SK-N-SH (cell line): ENCODE measurements around the gene MYLIP.

Experiments used
- CHD2 ChIP-seq: fragments of 150-350 bp; IDR thresholded peaks from 2 replicates; pipeline ENCODE4 v1.6.1; 2018; ENCODE audit warnings: low read length; ENCODE audit not compliant: partially characterized antibody
- CTCF ChIP-seq: fragments of 200-600 bp; sonication (generic); IDR thresholded peaks from 2 replicates; pipeline ENCODE4 v1.6.1; 2017; ENCODE audit warnings: antibody characterized with exemption, mild to moderate bottlenecking, moderate library complexity
- FOXJ3 ChIP-seq: sonication (generic); formaldehyde crosslinking; IDR thresholded peaks from 2 replicates; pipeline ENCODE4 v1.5.1; 2020; ENCODE audit warnings: mild to moderate bottlenecking, missing genetic modification reagents
- POLR2AphosphoS5 ChIP-seq: IDR thresholded peaks from 2 replicates; pipeline ENCODE4 v1.6.1; 2012; ENCODE audit warnings: low read depth, low read length
- RCOR1 ChIP-seq: fragments of 150-350 bp; IDR thresholded peaks from 2 replicates; pipeline ENCODE4 v1.6.1; 2017; ENCODE audit warnings: antibody characterized with exemption, low read length
- TF ChIP-seq, protein P1 (sequence below): IDR thresholded peaks from 2 replicates; pipeline ENCODE4 v1.6.1; 2012; ENCODE audit warnings: mild to moderate bottlenecking, low read depth, low read length, moderate library complexity
- TF ChIP-seq, protein P2 (sequence below): IDR thresholded peaks from 2 replicates; pipeline ENCODE4 v1.4.0; 2012; ENCODE audit warnings: low read depth, borderline replicate concordance

DNA sequence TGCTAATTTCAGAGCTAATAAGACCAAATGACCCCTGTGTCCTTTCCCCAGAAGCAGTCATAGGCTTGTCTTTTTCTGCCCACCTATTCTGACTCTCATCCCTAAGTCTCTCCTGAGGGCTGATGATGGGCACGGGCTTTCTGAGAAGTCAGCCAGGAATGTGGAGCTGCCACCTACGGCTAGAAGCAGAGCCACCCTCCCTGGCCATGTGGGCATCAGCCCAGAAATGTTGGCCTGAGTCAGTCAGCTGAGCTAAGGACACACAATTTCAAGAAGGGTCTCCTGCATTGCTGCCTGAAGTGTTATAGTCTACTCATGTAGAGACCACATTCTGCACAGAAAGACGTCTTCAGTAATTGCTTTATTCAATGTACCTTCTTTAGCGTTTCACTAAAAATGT, 17.1 kb downstream of the MYLIP start:
- TF ChIP-seq, protein P1, sequence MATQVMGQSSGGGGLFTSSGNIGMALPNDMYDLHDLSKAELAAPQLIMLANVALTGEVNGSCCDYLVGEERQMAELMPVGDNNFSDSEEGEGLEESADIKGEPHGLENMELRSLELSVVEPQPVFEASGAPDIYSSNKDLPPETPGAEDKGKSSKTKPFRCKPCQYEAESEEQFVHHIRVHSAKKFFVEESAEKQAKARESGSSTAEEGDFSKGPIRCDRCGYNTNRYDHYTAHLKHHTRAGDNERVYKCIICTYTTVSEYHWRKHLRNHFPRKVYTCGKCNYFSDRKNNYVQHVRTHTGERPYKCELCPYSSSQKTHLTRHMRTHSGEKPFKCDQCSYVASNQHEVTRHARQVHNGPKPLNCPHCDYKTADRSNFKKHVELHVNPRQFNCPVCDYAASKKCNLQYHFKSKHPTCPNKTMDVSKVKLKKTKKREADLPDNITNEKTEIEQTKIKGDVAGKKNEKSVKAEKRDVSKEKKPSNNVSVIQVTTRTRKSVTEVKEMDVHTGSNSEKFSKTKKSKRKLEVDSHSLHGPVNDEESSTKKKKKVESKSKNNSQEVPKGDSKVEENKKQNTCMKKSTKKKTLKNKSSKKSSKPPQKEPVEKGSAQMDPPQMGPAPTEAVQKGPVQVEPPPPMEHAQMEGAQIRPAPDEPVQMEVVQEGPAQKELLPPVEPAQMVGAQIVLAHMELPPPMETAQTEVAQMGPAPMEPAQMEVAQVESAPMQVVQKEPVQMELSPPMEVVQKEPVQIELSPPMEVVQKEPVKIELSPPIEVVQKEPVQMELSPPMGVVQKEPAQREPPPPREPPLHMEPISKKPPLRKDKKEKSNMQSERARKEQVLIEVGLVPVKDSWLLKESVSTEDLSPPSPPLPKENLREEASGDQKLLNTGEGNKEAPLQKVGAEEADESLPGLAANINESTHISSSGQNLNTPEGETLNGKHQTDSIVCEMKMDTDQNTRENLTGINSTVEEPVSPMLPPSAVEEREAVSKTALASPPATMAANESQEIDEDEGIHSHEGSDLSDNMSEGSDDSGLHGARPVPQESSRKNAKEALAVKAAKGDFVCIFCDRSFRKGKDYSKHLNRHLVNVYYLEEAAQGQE: no peak
- TF ChIP-seq, protein P2, sequence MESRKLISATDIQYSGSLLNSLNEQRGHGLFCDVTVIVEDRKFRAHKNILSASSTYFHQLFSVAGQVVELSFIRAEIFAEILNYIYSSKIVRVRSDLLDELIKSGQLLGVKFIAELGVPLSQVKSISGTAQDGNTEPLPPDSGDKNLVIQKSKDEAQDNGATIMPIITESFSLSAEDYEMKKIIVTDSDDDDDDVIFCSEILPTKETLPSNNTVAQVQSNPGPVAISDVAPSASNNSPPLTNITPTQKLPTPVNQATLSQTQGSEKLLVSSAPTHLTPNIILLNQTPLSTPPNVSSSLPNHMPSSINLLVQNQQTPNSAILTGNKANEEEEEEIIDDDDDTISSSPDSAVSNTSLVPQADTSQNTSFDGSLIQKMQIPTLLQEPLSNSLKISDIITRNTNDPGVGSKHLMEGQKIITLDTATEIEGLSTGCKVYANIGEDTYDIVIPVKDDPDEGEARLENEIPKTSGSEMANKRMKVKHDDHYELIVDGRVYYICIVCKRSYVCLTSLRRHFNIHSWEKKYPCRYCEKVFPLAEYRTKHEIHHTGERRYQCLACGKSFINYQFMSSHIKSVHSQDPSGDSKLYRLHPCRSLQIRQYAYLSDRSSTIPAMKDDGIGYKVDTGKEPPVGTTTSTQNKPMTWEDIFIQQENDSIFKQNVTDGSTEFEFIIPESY: no peak
- no peak for TF ChIP-seq CTCF
- no peak for TF ChIP-seq POLR2AphosphoS5
- TF ChIP-seq RCOR1: no peak
- no peak for TF ChIP-seq FOXJ3
- no peak for TF ChIP-seq CHD2
